SW 1271 (cell line): ENCODE results near the gene RTF2.
A peak's percentile ranks its signal among the peaks of the same experiment; 100 is the strongest.
"Not testable (repeated sequence)": the region's sequence is repeated elsewhere in the genome, so short reads cannot be mapped to it uniquely, and the experiment has no call there.

ENCODE experiments used
- DNase-seq, 2 experiments: peaks; one replicate each; lab custom pipeline; 2025; lab: John Stamatoyannopoulos, UW

Gene RTF2

DNA sequence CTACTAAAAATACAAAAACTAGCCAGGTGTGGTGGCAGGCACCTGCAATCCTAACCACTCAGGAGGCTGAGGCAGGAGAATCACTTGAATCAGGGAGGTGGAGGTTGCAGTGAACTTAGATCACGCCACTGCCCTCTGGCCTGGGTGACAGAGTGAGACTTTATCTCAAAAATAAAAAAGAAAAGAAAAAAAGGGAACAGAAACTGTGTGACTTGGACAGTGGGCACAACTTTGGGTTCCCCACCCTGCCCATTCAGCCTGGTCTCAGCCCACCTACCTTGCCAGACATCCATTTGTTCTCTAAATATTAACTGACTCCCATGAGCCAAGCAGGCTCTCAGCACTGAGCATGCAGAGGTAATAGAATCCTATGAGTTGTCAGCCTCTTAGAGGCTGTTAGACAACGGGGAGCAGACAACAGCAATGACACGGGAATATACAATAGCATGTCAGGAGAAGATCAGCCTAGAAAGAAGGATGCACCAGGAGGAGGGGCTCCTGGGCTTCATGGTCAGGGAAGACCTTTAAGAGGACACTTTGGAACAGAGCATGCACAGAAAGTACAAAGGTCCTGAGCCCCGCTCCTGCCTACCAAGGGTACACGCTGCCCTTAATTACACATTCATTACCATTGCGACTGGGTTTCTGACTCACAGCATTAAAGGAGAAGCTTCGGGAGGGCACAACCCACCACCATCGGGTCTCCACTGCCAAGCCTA lies 84.6 kb downstream of the RTF2 start:
- DNase-seq = no peak

- DNase-seq = peak; percentile 95 to 98
Observed at GRCh38 chr20:56554869-56555268, 86.4 kb downstream of the RTF2 start.

DNA sequence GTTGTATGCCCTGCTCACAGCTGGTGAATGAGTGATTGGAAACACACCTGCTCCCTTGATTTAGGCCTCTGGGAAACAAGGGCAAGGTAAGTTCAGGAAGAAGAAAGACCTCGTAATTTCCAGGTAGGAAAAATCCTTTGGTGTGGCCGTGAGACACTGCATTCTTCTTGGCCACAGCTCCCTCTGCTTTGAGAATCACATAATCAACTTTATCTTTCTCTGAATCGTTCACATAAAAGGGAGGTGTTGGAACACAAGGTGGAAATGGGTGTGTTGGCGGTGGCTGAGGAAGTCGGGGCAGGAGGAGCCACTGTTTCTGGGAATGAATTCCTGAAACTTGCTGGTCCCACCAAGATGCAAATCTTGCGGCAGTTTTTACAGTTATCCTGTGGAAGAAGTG lies 90.5 kb downstream of the RTF2 start:
- DNase-seq = no peak

- not testable (repeated sequence) for DNase-seq
Observed at GRCh38 chr20:56564526-56564925, 96.1 kb downstream of the RTF2 start.

- DNase-seq = no peak
Observed at GRCh38 chr20:56565511-56565910, 97.1 kb downstream of the RTF2 start.

DNA sequence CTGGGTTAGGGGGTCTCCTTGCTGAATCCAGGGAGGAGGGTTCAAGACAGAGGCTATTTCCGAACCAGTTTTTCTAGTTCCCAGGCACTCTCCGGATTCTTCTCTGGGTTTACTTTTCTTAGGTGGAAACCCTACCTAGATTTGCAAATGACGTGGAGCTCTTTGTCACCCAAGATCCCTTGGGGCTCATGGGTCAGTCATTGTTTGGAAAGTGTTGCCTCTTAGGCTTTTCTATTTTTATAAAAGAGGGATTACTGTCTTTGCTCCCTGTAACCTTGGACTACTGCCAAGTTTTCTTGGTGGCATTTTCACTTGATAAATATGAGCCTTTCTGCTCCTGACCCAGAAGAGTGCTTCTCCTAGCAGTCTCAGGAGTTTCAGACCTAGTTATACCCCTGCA lies 98.2 kb downstream of the RTF2 start:
- no peak for DNase-seq
